GM21528 (cell line): Measurements from ENCODE around the gene CAMK2D.

Experiments used
- ATAC-seq: cut with Tn5 transposase; IDR thresholded peaks from one replicate; pipeline ENCODE4 v1.9.1; 2021; ENCODE audit warnings: mild to moderate bottlenecking, moderate library complexity; ENCODE audit not compliant: unreplicated experiment, low FRiP score

CAMK2D gene

GRCh38 chr4:113616443-113616842 is 145.1 kb downstream of the CAMK2D start:
- ATAC-seq = no peak

- no peak for ATAC-seq
Measured at GRCh38 chr4:113614414-113614813, 147.1 kb downstream of the CAMK2D start.

GRCh38 chr4:113613503-113613902 is 148.0 kb downstream of the CAMK2D start:
- ATAC-seq = no peak

- ATAC-seq = no peak
Measured at GRCh38 chr4:113610537-113610936, 151.0 kb downstream of the CAMK2D start.

GRCh38 chr4:113607998-113608397 is 153.5 kb downstream of the CAMK2D start:
- ATAC-seq = no peak

GRCh38 chr4:113607147-113607720 is 154.3 kb downstream of the CAMK2D start:
- no peak for ATAC-seq

GRCh38 chr4:113604955-113605354 is 156.6 kb downstream of the CAMK2D start:
- ATAC-seq = no peak

GRCh38 chr4:113603911-113604310 is 157.6 kb downstream of the CAMK2D start:
- ATAC-seq = no peak

- ATAC-seq = no peak
Measured at GRCh38 chr4:113602646-113603228, 158.8 kb downstream of the CAMK2D start.

GRCh38 chr4:113601636-113602035 is 159.9 kb downstream of the CAMK2D start:
- ATAC-seq = no peak

- no peak for ATAC-seq
Measured at GRCh38 chr4:113596396-113596795, 165.1 kb downstream of the CAMK2D start.

- no peak for ATAC-seq
Measured at GRCh38 chr4:113594231-113594556, 167.3 kb downstream of the CAMK2D start.

- peak; percentile 67 for ATAC-seq
Measured at GRCh38 chr4:113593400-113594230, 167.9 kb downstream of the CAMK2D start.

GRCh38 chr4:113591982-113592381 is 169.6 kb downstream of the CAMK2D start:
- no peak for ATAC-seq

GRCh38 chr4:113588895-113589668 is 172.5 kb downstream of the CAMK2D start:
- no peak for ATAC-seq

- no peak for ATAC-seq
Measured at GRCh38 chr4:113587640-113588275, 173.8 kb downstream of the CAMK2D start.

GRCh38 chr4:113587156-113587555 is 174.4 kb downstream of the CAMK2D start:
- ATAC-seq = no peak

GRCh38 chr4:113586072-113586471 is 175.5 kb downstream of the CAMK2D start:
- ATAC-seq = no peak

- ATAC-seq = no peak
Measured at GRCh38 chr4:113584407-113585150, 177.0 kb downstream of the CAMK2D start.

- no peak for ATAC-seq
Measured at GRCh38 chr4:113582737-113583136, 178.8 kb downstream of the CAMK2D start.
